GM12873 (cell line): ENCODE measurements around the gene CA4.

Source experiments
- CTCF ChIP-seq: IDR thresholded peaks from 2 replicates; pipeline ENCODE4 v1.5.1; 2012; ENCODE audit warnings: low read depth, mild to moderate bottlenecking, moderate library complexity, low read length, control low read depth; ENCODE audit not compliant: insufficient read depth; ENCODE audit errors: missing control alignments

CA4 gene

GRCh38 chr17:60174035-60174434 is 24.3 kb downstream of the CA4 start:
- TF ChIP-seq CTCF, result no peak

GRCh38 chr17:60174767-60175166 is 25.0 kb downstream of the CA4 start:
- TF ChIP-seq CTCF, result peak; percentile 40

- no peak for TF ChIP-seq CTCF
Observed at GRCh38 chr17:60188759-60189158, 39.0 kb downstream of the CA4 start.

- no peak for TF ChIP-seq CTCF
Observed at GRCh38 chr17:60193482-60193881, 43.7 kb downstream of the CA4 start.
